Suprapubic skin (tissue), 3 donors: ENCODE measurements around the gene CASP14.

Source experiments
- EP300 ChIP-seq: sonication (generic); formaldehyde crosslinking; IDR thresholded peaks from one replicate; pipeline ENCODE4 v1.6.1; 2017; ENCODE audit warnings: antibody characterized with exemption
- POLR2A ChIP-seq, 2 donors: fragments of 450-650 bp; IDR thresholded peaks; one replicate each; pipeline ENCODE4 v1.6.1; 2017; ENCODE audit warnings: antibody characterized with exemption in 2 of 2, mild to moderate bottlenecking in 2 of 2, moderate library complexity in 2 of 2
- TF ChIP-seq, protein P1 (sequence below), 2 donors: fragments of 200-600 bp in 1 of 2; fragments of 450-650 bp in 1 of 2; sonication (generic) in 1 of 2; IDR thresholded peaks; one replicate each; pipeline ENCODE4 v1.5.1; 2016 to 2019; ENCODE audit warnings: antibody characterized with exemption in 2 of 2, mild to moderate bottlenecking in 1 of 2, moderate library complexity in 1 of 2

DNA sequence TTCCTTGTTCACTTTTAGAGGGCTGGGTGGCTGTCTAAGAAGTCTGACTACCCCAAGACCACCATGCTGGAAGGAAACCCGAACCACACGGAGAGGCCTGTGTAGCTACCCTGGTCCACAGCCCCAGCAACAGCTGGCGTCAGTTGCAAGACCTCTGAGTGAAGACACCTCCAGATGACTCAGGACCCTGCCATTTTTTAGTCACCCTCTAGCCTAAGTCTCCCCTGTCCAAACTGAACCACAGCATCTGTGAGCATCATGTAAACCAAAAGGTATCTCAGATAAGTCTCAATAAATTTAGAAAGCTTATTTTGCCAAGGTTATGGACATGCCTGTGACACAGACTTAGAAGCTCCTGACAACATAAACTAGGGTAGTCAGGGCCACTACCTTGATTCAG, 55.8 kb downstream of the CASP14 start:
- TF ChIP-seq POLR2A (IDR thresholded peaks at IDR 0.05) (no peak), EP300 (no peak)
- TF ChIP-seq, protein P1, sequence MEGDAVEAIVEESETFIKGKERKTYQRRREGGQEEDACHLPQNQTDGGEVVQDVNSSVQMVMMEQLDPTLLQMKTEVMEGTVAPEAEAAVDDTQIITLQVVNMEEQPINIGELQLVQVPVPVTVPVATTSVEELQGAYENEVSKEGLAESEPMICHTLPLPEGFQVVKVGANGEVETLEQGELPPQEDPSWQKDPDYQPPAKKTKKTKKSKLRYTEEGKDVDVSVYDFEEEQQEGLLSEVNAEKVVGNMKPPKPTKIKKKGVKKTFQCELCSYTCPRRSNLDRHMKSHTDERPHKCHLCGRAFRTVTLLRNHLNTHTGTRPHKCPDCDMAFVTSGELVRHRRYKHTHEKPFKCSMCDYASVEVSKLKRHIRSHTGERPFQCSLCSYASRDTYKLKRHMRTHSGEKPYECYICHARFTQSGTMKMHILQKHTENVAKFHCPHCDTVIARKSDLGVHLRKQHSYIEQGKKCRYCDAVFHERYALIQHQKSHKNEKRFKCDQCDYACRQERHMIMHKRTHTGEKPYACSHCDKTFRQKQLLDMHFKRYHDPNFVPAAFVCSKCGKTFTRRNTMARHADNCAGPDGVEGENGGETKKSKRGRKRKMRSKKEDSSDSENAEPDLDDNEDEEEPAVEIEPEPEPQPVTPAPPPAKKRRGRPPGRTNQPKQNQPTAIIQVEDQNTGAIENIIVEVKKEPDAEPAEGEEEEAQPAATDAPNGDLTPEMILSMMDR (IDR thresholded peaks at IDR 0.05), result no peak
